Gastroesophageal sphincter (tissue), 3 donors: Measurements from ENCODE around the gene TRRAP.

Source experiments
- POLR2A ChIP-seq, 2 donors: fragments of 450-650 bp; IDR thresholded peaks; one replicate each; pipeline ENCODE4 v1.6.1; 2017; ENCODE audit warnings: antibody characterized with exemption in 2 of 2, mild to moderate bottlenecking in 2 of 2, moderate library complexity in 1 of 2
- TF ChIP-seq, protein P1 (sequence below), 4 experiments: fragments of 200-600 bp in 2 of 4; fragments of 450-650 bp in 2 of 4; sonication (generic) in 1 of 4; IDR thresholded peaks; one replicate each; pipeline ENCODE4 v1.5.1; 2017 to 2019; ENCODE audit warnings: antibody characterized with exemption in 4 of 4, mild to moderate bottlenecking in 2 of 4, moderate library complexity in 2 of 4

DNA sequence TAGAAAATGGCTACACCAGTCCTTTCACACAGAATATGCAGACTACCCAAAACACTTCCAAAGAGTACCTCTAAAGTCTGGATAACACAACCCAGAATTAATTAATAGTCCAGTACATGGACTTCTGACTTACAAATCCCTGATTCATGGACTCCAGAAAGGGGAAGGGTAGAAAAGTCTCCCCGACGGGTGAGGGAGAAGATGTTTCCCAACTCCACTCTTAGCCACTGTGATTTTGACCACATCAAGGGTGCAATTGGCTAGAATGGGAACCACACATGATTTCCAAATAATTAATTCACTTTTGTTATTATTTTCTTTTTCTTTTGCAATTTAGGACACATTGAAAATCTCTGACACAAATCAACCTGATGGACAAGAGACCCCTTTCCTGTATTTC lies 9.9 kb upstream of the TRRAP start:
- TF ChIP-seq, protein P1, sequence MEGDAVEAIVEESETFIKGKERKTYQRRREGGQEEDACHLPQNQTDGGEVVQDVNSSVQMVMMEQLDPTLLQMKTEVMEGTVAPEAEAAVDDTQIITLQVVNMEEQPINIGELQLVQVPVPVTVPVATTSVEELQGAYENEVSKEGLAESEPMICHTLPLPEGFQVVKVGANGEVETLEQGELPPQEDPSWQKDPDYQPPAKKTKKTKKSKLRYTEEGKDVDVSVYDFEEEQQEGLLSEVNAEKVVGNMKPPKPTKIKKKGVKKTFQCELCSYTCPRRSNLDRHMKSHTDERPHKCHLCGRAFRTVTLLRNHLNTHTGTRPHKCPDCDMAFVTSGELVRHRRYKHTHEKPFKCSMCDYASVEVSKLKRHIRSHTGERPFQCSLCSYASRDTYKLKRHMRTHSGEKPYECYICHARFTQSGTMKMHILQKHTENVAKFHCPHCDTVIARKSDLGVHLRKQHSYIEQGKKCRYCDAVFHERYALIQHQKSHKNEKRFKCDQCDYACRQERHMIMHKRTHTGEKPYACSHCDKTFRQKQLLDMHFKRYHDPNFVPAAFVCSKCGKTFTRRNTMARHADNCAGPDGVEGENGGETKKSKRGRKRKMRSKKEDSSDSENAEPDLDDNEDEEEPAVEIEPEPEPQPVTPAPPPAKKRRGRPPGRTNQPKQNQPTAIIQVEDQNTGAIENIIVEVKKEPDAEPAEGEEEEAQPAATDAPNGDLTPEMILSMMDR (IDR thresholded peaks at IDR 0.05), result no peak
- TF ChIP-seq POLR2A (IDR thresholded peaks at IDR 0.05), result no peak
